Endothelial cell of umbilical vein (primary cell): ENCODE data around the gene COX7B2.

Source experiments
- CTCF ChIP-seq, 2 donors: IDR thresholded peaks; 1 replicate in 1 of 2; 2 replicates in 1 of 2; pipeline ENCODE4 v1.5.1; 2011; ENCODE audit warnings: low read length in 2 of 2, mild to moderate bottlenecking in 2 of 2, moderate library complexity in 2 of 2, control low read depth in 1 of 2, inconsistent platforms in 1 of 2, low read depth in 1 of 2; ENCODE audit not compliant: insufficient read depth in 1 of 2; ENCODE audit errors: extremely low read depth in 1 of 2
- FOS ChIP-seq: IDR thresholded peaks from 2 replicates; pipeline ENCODE4 v1.6.1; 2011; ENCODE audit warnings: mild to moderate bottlenecking, low read length, moderate library complexity, borderline replicate concordance; ENCODE audit not compliant: insufficient read depth
- GATA2 ChIP-seq: IDR thresholded peaks from 2 replicates; pipeline ENCODE4 v1.7.0; 2011; ENCODE audit warnings: low read depth, mild to moderate bottlenecking, moderate library complexity, mixed read lengths, low read length; ENCODE audit not compliant: insufficient read length, insufficient read depth
- JUN ChIP-seq: IDR thresholded peaks from 2 replicates; pipeline ENCODE4 v1.6.1; 2011; ENCODE audit warnings: borderline replicate concordance, low read depth; ENCODE audit not compliant: insufficient read length, insufficient read depth
- MAX ChIP-seq: IDR thresholded peaks from 2 replicates; pipeline ENCODE4 v1.6.1; 2011; ENCODE audit not compliant: insufficient read depth, insufficient read length
- POLR2A ChIP-seq: IDR thresholded peaks from 2 replicates; pipeline ENCODE4 v1.6.1; 2012; ENCODE audit warnings: low read depth, mild to moderate bottlenecking, control low read depth, low read length
- POLR2AphosphoS5 ChIP-seq: IDR thresholded peaks from 2 replicates; pipeline ENCODE4 v1.6.1; 2012; ENCODE audit warnings: low read depth, mild to moderate bottlenecking, control low read depth, low read length, moderate library complexity; ENCODE audit not compliant: insufficient read depth

GRCh38 chr4:46956451-46956850, 47.4 kb upstream of the COX7B2 start:
- TF ChIP-seq POLR2AphosphoS5 (no peak), CTCF (IDR thresholded peaks at IDR 0.05; ENCODE audit: extremely low read depth in 1 of 2, insufficient read depth in 1 of 2, low read depth in 1 of 2, low read length in 2 of 2) (no peak), POLR2A (no peak), GATA2 (no peak), MAX (no peak), FOS (no peak), JUN (no peak)
